ENCODE results near the gene DLK1. TPM values are rescaled to one million over a fixed set of nuclear protein-coding genes. Genes with fewer than 3 reads are reported as not detected.

The DLK1 gene
- polyA plus RNA-seq, 12 donors: 1,182 to 2,893 (median 1,902) TPM

DNA sequence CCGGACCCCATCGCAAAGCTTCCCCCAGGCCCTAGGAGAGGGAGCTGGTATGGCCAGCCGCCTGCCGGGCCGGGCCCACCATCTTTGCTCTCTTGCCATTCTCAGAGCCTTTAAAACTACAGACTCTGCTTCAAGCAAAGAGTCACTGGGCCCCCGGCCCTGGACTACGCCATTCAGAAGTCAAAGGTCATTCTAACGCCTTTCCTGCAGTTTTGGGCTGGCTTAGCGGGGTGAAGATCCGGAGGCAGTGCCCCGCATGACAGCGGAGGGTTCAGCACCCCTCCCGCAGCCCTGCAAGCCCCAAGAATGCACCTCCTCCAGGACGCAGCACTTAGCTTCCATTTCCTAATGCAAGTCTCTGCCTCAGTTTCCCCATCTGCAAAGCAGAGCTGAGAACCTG, 61.0 kb downstream of the DLK1 start:
- no peak for DNase-seq

Other genes with a start within 250 kb of the DLK1 start
- gene BEGAIN, start 139.5 kb upstream of the DLK1 start, polyA plus RNA-seq (ENCODE audit: insufficient read length in 12 of 12): 1 to 10 TPM in 11 of 12 donors, not detected in 1; 1.8 to 6.4 (median 4.3) TPM
- gene MEG3, start 99.2 kb downstream of the DLK1 start, polyA plus RNA-seq (ENCODE audit: insufficient read length in 12 of 12): 1,000 to 10,000 TPM; 2,267 to 8,000 (median 4,463) TPM
- gene RTL1, start 176.8 kb downstream of the DLK1 start, polyA plus RNA-seq (ENCODE audit: insufficient read length in 12 of 12): 10 to 100 TPM in 11 of 12 donors, not detected in 1; 22.7 to 66.3 (median 47.2) TPM